Measurements from ENCODE around the gene GSTT4. TPM values are rescaled to one million over a fixed set of nuclear protein-coding genes. Genes with fewer than 3 reads are reported as not detected.
"Not testable (repeated sequence)": the region's sequence is repeated elsewhere in the genome, so short reads cannot be mapped to it uniquely, and the experiment has no call there.

The GSTT4 gene
- total RNA-seq, 2 donors from 2014 or later, result not detected

GRCh38 chr22:24011735-24012068 is 6.4 kb upstream of the GSTT4 start:
- Mint-ChIP-seq H3K27ac (peak overlapping the region; percentile 85), H3K4me1 (ENCODE audit: low read depth) (peaks cover 37% of the 10 kb centered on the region), H3K9me3 (peaks cover 0 to 1% of the 10 kb centered on the region in 2 donors), H3K4me3 (peak overlapping the region; percentile 94), H3K27me3 (ENCODE audit: low read depth) (no peaks in the 10 kb centered on the region), H3K36me3 (ENCODE audit: insufficient read depth in 2 of 2) (peaks cover 0 to 5% of the 10 kb centered on the region in 2 donors)
- DNase-seq (no peak), ATAC-seq (replicated peaks in 1 of 2) (no peak)

- Mint-ChIP-seq H3K27ac (no peak overlapping the region), H3K9me3 (no peaks in the 10 kb centered on the region), H3K36me3 (ENCODE audit: insufficient read depth in 2 of 2) (no peaks in the 10 kb centered on the region), H3K4me3 (peak overlapping the region in 1 of 2 donors; percentile 31), H3K27me3 (ENCODE audit: low read depth) (no peaks in the 10 kb centered on the region), H3K4me1 (ENCODE audit: low read depth) (peaks cover 37% of the 10 kb centered on the region)
- DNase-seq (no peak), ATAC-seq (replicated peaks in 1 of 2) (no peak)
Observed at GRCh38 chr22:24010018-24010391, 4.8 kb upstream of the GSTT4 start.

- peaks cover 33% of the 10 kb centered on the region for H3K4me1 Mint-ChIP-seq (ENCODE audit: low read depth)
- no peak overlapping the region for H3K27ac Mint-ChIP-seq
- ATAC-seq (replicated peaks in 1 of 2), result no peak
- DNase-seq, result no peak
- no peaks in the 10 kb centered on the region for H3K36me3 Mint-ChIP-seq (ENCODE audit: insufficient read depth in 2 of 2)
- H3K4me3 Mint-ChIP-seq, result no peak overlapping the region
- no peaks in the 10 kb centered on the region for H3K9me3 Mint-ChIP-seq
- H3K27me3 Mint-ChIP-seq (ENCODE audit: low read depth), result no peaks in the 10 kb centered on the region
Observed at GRCh38 chr22:24009227-24010017, 4.2 kb upstream of the GSTT4 start.

- H3K4me3 Mint-ChIP-seq, result no peak overlapping the region
- H3K27me3 Mint-ChIP-seq (ENCODE audit: low read depth), result no peaks in the 10 kb centered on the region
- H3K4me1 Mint-ChIP-seq (ENCODE audit: low read depth), result peaks cover 24% of the 10 kb centered on the region
- DNase-seq (no peak), ATAC-seq (replicated peaks in 1 of 2) (no peak)
- no peak overlapping the region for H3K27ac Mint-ChIP-seq
- no peaks in the 10 kb centered on the region for H3K9me3 Mint-ChIP-seq
- no peaks in the 10 kb centered on the region for H3K36me3 Mint-ChIP-seq (ENCODE audit: insufficient read depth in 2 of 2)
Observed at GRCh38 chr22:24008381-24009226, 3.4 kb upstream of the GSTT4 start.

GRCh38 chr22:24008022-24008283 is 2.7 kb upstream of the GSTT4 start:
- ATAC-seq (replicated peaks in 1 of 2) (no peak), DNase-seq (no peak)
- no peak overlapping the region for H3K4me3 Mint-ChIP-seq
- H3K9me3 Mint-ChIP-seq, result no peaks in the 10 kb centered on the region
- no peaks in the 10 kb centered on the region for H3K36me3 Mint-ChIP-seq (ENCODE audit: insufficient read depth in 2 of 2)
- H3K27ac Mint-ChIP-seq, result no peak overlapping the region
- H3K4me1 Mint-ChIP-seq (ENCODE audit: low read depth), result peaks cover 19% of the 10 kb centered on the region
- H3K27me3 Mint-ChIP-seq (ENCODE audit: low read depth), result no peaks in the 10 kb centered on the region

- no peaks in the 10 kb centered on the region for H3K27me3 Mint-ChIP-seq (ENCODE audit: low read depth)
- H3K9me3 Mint-ChIP-seq, result no peaks in the 10 kb centered on the region
- no peak overlapping the region for H3K4me3 Mint-ChIP-seq
- no peak overlapping the region for H3K27ac Mint-ChIP-seq
- DNase-seq, result no peak
- ATAC-seq (replicated peaks in 1 of 2), result no peak
- H3K36me3 Mint-ChIP-seq (ENCODE audit: insufficient read depth in 2 of 2), result no peaks in the 10 kb centered on the region
- H3K4me1 Mint-ChIP-seq (ENCODE audit: low read depth), result peaks cover 16% of the 10 kb centered on the region
Observed at GRCh38 chr22:24007253-24008021, 2.2 kb upstream of the GSTT4 start.

GRCh38 chr22:24006914-24007214 is 1.6 kb upstream of the GSTT4 start:
- DNase-seq (no peak), ATAC-seq (replicated peaks in 1 of 2) (no peak)
- no peak overlapping the region for H3K4me3 Mint-ChIP-seq
- H3K4me1 Mint-ChIP-seq (ENCODE audit: low read depth), result peaks cover 13% of the 10 kb centered on the region
- H3K27me3 Mint-ChIP-seq (ENCODE audit: low read depth), result no peaks in the 10 kb centered on the region
- H3K27ac Mint-ChIP-seq, result no peak overlapping the region
- H3K36me3 Mint-ChIP-seq (ENCODE audit: insufficient read depth in 2 of 2), result no peaks in the 10 kb centered on the region
- no peaks in the 10 kb centered on the region for H3K9me3 Mint-ChIP-seq

GRCh38 chr22:24006207-24006913 is 1.1 kb upstream of the GSTT4 start:
- DNase-seq, result no peak
- Mint-ChIP-seq H3K27ac (no peak overlapping the region), H3K36me3 (ENCODE audit: insufficient read depth in 2 of 2) (no peaks in the 10 kb centered on the region), H3K27me3 (ENCODE audit: low read depth) (no peaks in the 10 kb centered on the region), H3K4me1 (ENCODE audit: low read depth) (peaks cover 13% of the 10 kb centered on the region), H3K9me3 (no peaks in the 10 kb centered on the region), H3K4me3 (no peak overlapping the region)
- ATAC-seq (replicated peaks in 1 of 2), result no peak

GRCh38 chr22:24003887-24004286 is 1.4 kb downstream of the GSTT4 start:
- H3K27ac Mint-ChIP-seq, result no peak overlapping the region
- H3K36me3 Mint-ChIP-seq (ENCODE audit: insufficient read depth in 2 of 2), result no peaks in the 10 kb centered on the region
- no peaks in the 10 kb centered on the region for H3K27me3 Mint-ChIP-seq (ENCODE audit: low read depth)
- no peak for DNase-seq
- H3K4me1 Mint-ChIP-seq (ENCODE audit: low read depth), result no peaks in the 10 kb centered on the region
- no peaks in the 10 kb centered on the region for H3K9me3 Mint-ChIP-seq
- no peak overlapping the region for H3K4me3 Mint-ChIP-seq
- ATAC-seq (replicated peaks in 1 of 2), result no peak

GRCh38 chr22:24002851-24003250 is 2.4 kb downstream of the GSTT4 start:
- Mint-ChIP-seq H3K4me3 (no peak overlapping the region), H3K9me3 (no peaks in the 10 kb centered on the region), H3K27ac (no peak overlapping the region), H3K4me1 (ENCODE audit: low read depth) (no peaks in the 10 kb centered on the region), H3K27me3 (ENCODE audit: low read depth) (no peaks in the 10 kb centered on the region), H3K36me3 (ENCODE audit: insufficient read depth in 2 of 2) (no peaks in the 10 kb centered on the region)
- DNase-seq (no peak), ATAC-seq (replicated peaks in 1 of 2) (no peak)

- Mint-ChIP-seq H3K9me3 (no peaks in the 10 kb centered on the region), H3K4me3 (no peak overlapping the region)
Observed at GRCh38 chr22:24002272-24002671, 3.0 kb downstream of the GSTT4 start.

GRCh38 chr22:24001314-24001713 is 3.9 kb downstream of the GSTT4 start:
- Mint-ChIP-seq H3K4me1 (ENCODE audit: low read depth) (no peaks in the 10 kb centered on the region), H3K4me3 (no peak overlapping the region), H3K27ac (no peak overlapping the region), H3K27me3 (ENCODE audit: low read depth) (no peaks in the 10 kb centered on the region), H3K36me3 (ENCODE audit: insufficient read depth in 2 of 2) (no peaks in the 10 kb centered on the region), H3K9me3 (no peaks in the 10 kb centered on the region)
- no peak for DNase-seq
- no peak for ATAC-seq (replicated peaks in 1 of 2)

More at GRCh38 chr22:24002272-24002671, 3.0 kb downstream of the GSTT4 start:
- no peaks in the 10 kb centered on the region for H3K4me1 Mint-ChIP-seq (ENCODE audit: low read depth)
- no peaks in the 10 kb centered on the region for H3K27me3 Mint-ChIP-seq (ENCODE audit: low read depth)
- H3K36me3 Mint-ChIP-seq (ENCODE audit: insufficient read depth in 2 of 2), result no peaks in the 10 kb centered on the region
- ATAC-seq (replicated peaks in 1 of 2) (no peak), DNase-seq (no peak)
- H3K27ac Mint-ChIP-seq, result no peak overlapping the region

GRCh38 chr22:23999779-24000178 is 5.5 kb downstream of the GSTT4 start:
- not testable (repeated sequence) for ATAC-seq (replicated peaks in 1 of 2); H3K9me3 Mint-ChIP-seq; H3K4me3 Mint-ChIP-seq; H3K36me3 Mint-ChIP-seq (ENCODE audit: insufficient read depth in 2 of 2); DNase-seq; H3K27ac Mint-ChIP-seq; H3K4me1 Mint-ChIP-seq (ENCODE audit: low read depth); H3K27me3 Mint-ChIP-seq (ENCODE audit: low read depth)

Measured in activated T-cell treated with anti-CD3 and anti-CD28 coated beads, Interleukin-2, amount 50 U/mL, for 72 hours (primary cell).